HG02852 (cell line): Measurements from ENCODE around the gene STMN3.

ENCODE experiments used
- ATAC-seq: cut with Tn5 transposase; IDR thresholded peaks from one replicate; pipeline ENCODE4 v1.9.1; 2021; ENCODE audit warnings: mild to moderate bottlenecking, moderate library complexity; ENCODE audit not compliant: unreplicated experiment

Gene STMN3

GRCh38 chr20:63653041-63653973 is at the start of gene STMN3:
STMN3 (minus strand) TSS chr20:63653424; CDS start chr20:63653345, 79 bp downstream.
- ATAC-seq, result no peak

- ATAC-seq, result no peak
These were observed 48.9 kb upstream of the STMN3 start for GRCh38 chr20:63702036-63702665.

GRCh38 chr20:63701329-63702035 is 48.3 kb upstream of the STMN3 start:
- no peak for ATAC-seq

DNA sequence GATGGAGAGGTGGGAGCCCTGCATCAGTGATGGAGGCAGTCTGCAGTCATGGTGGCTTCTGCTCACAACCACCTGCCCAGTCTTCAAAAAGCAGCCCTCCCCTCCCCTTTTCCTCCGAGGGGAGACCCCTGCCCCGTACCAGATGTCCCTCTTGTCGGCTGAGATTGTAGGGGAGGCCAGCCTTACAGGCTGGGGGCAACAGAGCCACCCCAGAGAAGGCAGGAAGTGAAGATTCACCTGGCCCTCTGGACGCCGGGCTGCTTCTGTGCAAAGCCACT is 47.8 kb upstream of the STMN3 start:
- no peak for ATAC-seq

DNA sequence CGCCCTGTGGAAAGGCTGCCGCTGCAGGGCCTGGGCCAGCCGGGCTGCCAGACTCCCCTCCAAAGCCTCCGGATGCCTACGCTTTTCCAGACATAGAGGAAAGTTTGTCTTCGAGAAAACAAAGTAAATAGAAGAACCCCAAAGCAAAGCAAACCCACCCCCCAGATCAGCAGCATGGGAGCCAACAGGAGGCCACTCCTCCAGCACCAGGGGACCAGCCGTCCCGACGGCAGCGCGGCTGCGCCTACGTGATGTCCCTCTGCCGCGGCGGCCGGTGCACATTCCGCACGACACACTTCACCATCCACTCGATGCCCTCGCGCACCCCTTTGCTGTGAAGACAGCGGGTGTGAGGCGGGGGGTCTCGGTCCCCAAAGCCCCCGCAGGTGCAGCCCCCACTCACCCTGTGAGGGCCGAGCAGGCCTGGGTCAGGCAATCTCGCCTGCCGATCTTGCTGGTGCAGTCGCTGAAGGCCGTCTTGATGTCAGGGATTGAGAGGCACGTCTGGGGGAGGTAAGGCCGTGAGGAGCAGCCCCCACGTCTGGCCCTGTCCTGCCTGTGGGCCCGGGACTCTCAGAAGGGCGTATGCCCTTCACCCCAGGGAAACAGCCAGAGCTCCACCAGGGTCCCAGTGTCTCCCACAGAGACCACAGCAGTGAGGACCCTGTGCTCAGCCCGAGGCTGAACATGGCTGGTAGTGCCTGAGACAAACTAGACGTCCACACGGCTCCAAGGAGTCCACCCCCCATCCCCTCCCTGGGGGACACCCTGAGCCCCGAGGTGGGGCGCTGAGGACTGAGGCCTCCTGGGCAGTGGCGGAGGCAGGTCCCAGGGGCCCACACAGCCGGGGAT is 47.2 kb upstream of the STMN3 start:
- ATAC-seq, result no peak

- ATAC-seq, result no peak
These were observed 46.4 kb upstream of the STMN3 start for GRCh38 chr20:63699466-63700198.

DNA sequence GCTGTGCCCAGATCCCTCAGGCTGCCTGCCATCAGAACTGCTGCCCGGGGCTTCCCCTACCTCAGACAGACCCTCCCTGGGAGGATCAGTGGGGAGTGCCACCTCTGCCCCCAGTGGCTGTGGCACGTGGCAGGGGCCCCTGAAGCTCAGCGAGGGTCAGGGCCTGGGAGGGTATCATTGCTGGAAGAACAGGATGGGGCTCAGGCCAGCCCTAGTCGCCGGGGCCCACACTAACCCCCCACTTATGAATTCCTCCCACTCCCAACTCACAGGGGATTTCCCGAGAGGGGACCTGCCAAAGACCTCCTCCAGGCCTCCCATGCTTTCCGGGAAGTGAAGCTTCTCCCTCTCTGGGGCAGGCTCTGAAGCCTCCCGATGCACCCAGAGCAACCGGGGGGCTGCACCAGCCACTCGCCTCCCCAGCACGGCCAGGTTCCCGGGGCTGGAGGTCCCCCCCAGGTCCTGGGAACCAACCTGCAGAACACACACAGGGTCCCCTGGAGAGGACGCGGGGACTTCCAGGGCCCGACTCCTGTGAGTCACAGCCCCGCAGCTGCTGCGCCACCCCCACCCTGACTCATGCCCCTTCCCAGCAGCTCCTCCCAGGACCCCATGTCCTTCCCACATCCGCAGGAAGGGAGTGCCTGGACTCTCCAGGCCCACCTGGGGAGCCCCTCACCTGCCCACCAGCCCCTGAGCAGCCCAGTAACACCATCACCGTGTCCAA is 45.7 kb upstream of the STMN3 start:
- ATAC-seq, result no peak

DNA sequence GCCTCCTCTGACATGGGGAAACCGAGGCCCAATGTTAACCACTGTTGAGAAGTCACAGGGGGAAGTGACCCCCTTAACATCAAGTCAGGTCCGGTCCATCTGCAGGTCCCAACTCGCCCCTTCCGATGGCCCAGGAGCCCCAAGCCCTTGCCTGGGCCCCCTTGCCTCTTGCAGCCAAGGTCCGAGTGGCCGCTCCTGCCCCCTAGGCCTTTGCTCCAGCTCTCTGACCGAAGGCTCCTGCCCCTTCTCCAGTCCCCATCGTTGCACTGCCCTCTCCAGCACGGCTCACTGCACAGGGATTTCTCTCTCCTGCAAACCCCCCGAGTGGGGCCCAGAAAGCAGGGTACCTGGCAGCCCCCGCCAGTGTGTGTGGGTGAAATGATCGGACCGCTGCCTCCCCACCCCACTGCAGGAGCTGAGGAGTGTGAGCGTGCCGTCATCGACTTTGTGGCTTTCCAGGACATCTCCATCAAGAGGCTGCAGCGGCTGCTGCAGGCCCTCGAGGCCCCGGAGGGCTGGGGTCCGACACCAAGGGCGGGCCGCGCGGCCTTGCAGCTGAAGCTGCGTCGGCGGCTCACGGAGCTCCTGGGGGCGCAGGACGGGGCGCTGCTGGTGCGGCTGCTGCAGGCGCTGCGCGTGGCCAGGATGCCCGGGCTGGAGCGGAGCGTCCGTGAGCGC is 44.8 kb upstream of the STMN3 start:
- ATAC-seq, result no peak

DNA sequence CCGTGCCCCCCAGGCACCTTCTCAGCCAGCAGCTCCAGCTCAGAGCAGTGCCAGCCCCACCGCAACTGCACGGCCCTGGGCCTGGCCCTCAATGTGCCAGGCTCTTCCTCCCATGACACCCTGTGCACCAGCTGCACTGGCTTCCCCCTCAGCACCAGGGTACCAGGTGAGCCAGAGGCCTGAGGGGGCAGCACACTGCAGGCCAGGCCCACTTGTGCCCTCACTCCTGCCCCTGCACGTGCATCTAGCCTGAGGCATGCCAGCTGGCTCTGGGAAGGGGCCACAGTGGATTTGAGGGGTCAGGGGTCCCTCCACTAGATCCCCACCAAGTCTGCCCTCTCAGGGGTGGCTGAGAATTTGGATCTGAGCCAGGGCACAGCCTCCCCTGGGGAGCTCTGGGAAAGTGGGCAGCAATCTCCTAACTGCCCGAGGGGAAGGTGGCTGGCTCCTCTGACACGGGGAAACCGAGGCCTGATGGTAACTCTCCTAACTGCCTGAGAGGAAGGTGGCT is 44.2 kb upstream of the STMN3 start:
- no peak for ATAC-seq

DNA sequence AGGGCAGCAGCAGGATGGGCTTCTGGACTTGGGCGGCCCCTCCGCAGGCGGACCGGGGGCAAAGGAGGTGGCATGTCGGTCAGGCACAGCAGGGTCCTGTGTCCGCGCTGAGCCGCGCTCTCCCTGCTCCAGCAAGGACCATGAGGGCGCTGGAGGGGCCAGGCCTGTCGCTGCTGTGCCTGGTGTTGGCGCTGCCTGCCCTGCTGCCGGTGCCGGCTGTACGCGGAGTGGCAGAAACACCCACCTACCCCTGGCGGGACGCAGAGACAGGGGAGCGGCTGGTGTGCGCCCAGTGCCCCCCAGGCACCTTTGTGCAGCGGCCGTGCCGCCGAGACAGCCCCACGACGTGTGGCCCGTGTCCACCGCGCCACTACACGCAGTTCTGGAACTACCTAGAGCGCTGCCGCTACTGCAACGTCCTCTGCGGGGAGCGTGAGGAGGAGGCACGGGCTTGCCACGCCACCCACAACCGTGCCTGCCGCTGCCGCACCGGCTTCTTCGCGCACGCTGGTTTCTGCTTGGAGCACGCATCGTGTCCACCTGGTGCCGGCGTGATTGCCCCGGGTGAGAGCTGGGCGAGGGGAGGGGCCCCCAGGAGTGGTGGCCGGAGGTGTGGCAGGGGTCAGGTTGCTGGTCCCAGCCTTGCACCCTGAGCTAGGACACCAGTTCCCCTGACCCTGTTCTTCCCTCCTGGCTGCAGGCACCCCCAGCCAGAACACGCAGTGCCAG is 43.6 kb upstream of the STMN3 start, which contains the start of gene TNFRSF6B:
TNFRSF6B (plus strand) TSS at position 25 of the 729 bp plus-strand sequence; CDS start at position 141, 116 bp downstream.
- no peak for ATAC-seq

DNA sequence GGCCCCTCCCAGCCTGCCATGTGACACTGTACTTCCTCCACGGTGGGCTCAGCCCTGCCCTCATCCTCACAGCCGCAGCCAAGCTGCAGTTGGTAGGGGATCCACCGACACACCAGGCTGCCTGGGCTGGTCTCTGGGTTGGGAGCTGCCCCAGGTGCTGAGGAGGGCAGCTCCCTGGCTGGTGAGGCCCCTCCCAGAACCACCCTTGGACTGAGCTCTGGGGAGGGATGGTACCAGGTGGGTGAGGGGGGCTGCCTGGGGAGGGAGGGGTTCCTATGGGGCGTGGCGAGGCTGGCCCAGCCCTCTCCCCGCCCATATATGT is 43.0 kb upstream of the STMN3 start:
- ATAC-seq, result no peak

DNA sequence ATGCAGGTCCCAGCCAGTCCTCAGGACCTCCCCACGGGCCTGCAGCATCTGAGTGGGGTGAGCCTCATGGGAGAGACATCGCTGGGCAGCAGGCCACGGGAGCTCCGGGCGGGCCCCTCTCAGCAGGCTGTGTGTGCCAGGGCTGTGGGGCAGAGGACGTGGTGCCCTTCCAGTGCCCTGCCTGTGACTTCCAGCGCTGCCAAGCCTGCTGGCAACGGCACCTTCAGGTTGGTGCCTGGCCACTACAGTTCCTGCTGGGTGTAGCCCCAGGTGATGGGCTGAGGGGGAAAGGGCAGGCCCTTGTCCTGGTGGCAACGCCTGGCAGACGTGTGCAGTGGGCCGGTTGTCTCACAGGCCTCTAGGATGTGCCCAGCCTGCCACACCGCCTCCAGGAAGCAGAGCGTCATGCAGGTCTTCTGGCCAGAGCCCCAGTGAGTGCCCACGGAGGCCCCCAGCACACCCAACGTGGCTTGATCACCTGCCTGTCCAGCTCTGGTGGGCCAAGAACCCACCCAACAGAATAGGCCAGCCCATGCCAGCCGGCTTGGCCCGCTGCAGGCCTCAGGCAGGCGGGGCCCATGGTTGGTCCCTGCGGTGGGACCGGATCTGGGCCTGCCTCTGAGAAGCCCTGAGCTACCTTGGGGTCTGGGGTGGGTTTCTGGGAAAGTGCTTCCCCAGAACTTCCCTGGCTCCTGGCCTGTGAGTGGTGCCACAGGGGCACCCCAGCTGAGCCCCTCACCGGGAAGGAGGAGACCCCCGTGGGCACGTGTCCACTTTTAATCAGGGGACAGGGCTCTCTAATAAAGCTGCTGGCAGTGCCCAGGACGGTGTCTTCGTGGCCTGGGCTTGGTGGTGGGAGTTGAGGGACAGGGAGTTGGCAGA is 42.4 kb upstream of the STMN3 start:
- ATAC-seq, result no peak

DNA sequence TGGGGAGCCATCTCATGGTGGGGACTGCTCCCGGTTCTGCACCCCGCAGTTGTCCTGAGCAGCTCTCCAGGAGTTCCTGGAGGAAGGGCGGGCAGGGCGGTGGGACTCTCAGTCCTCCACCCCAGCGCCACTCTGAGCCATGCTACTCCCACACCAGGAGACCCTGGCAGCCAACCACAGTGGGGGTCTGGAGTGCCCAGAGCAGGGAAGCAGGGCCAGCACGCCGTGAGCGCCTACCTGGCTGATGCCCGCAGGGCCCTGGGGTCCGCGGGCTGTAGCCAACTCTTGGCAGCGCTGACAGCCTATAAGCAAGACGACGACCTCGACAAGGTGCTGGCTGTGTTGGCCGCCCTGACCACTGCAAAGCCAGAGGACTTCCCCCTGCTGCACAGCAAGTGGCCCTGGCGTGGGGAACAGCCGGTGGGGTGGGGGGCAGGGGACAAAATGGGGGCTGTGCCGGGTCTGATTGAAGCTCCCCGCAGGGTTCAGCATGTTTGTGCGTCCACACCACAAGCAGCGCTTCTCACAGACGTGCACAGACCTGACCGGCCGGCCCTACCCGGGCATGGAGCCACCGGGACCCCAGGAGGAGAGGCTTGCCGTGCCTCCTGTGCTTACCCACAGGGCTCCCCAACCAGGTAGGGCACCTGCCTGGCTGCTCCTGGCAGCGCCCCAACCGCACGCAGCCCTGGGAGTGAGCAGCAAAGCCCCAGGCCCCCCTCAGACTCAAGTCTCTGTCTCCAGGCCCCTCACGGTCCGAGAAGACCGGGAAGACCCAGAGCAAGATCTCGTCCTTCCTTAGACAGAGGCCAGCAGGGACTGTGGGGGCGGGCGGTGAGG is 41.6 kb upstream of the STMN3 start:
- ATAC-seq, result no peak

- ATAC-seq, result no peak
These were observed 40.7 kb upstream of the STMN3 start for GRCh38 chr20:63693733-63694583.

DNA sequence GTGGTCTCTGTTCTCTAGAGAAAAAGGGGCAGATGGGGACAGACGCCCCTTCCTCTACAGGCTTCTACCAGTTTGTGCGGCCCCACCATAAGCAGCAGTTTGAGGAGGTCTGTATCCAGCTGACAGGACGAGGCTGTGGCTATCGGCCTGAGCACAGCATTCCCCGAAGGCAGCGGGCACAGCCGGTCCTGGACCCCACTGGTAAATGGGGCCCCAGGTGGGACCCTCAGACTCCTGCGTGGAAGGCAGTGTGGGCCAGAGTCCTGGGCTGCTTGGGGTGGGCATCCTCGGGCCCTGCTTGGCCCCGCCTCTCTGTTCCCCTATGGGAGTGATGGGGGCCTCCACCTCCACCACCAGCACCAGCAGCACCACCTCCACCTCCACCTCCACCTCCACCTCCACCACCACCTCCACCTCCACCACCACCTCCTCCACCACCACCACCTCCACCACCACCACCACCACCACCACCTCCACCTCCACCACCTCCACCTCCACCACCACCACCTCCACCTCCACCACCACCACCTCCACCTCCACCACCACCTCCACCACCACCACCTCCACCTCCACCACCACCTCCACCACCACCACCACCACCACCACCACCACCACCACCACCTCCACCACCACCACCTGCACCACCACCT is 40.0 kb upstream of the STMN3 start:
- ATAC-seq, result no peak
